IPS-18a (cell line): ENCODE results near the gene ENOX1.

Source experiments
- H3K27ac ChIP-seq: one replicate; pipeline ENCODE4 v1.5.1; 2013; ENCODE audit warnings: low read length
- H3K27me3 ChIP-seq: one replicate; pipeline ENCODE4 v1.6.1; 2013; ENCODE audit warnings: mild to moderate bottlenecking, low read length; ENCODE audit not compliant: control insufficient read depth, insufficient read depth
- H3K36me3 ChIP-seq: one replicate; pipeline ENCODE4 v1.6.1; 2013; ENCODE audit warnings: low read depth, low read length; ENCODE audit not compliant: control insufficient read depth
- H3K4me1 ChIP-seq: one replicate; pipeline ENCODE4 v1.6.1; 2013; ENCODE audit warnings: low read depth, low read length; ENCODE audit not compliant: control insufficient read depth
- H3K4me3 ChIP-seq: one replicate; pipeline ENCODE4 v1.5.1; 2013; ENCODE audit warnings: low read length
- H3K9ac ChIP-seq: one replicate; pipeline ENCODE4 v1.6.1; 2013; ENCODE audit warnings: mild to moderate bottlenecking, low read length, moderate library complexity
- H3K9me3 ChIP-seq: one replicate; pipeline ENCODE4 v1.6.1; 2013; ENCODE audit warnings: low read depth, low read length; ENCODE audit not compliant: control insufficient read depth

ENOX1 gene

DNA sequence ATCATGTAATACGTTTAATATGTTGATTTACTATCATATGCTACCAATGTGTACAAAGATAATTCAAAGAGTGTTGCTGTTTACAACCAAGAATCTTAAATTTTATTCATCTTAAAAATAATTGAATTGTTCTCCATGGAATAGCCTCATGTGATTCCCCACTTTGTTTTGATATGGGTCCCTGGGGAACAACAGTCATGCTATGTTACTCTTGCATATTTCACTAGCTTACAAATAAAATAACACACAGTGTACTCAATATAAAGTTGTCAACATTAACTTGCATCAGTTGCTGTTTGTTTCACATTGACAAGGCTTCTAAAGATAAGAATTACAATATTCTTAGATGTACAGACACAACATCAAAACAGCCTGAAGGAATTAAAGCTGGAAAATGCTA, 2.3 kb downstream of the ENOX1 start:
- Histone ChIP-seq H3K36me3 (no peaks in the 10 kb centered on the region), H3K9me3 (no peaks in the 10 kb centered on the region), H3K27ac (no peak overlapping the region), H3K9ac (no peak overlapping the region), H3K4me1 (peaks cover 8% of the 10 kb centered on the region), H3K27me3 (peaks cover 93% of the 10 kb centered on the region), H3K4me3 (no peak overlapping the region)

DNA sequence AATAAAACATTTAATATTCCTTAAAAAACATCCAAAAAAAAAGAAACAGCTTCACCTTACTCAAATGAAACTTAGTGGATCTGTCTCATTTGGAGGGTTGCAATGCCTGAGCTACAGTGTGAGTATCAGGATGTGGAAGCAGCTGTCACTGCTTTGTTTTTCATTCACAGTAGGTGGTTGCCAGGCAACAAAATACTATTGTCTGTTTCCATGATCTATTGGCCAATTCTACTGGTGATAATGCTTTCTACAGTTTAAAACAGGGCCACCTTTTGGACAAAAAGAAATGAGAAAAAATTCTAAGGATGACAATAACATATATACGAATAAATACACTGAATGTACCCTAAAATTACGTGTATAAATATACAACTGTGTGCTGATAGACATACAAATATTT, 3.0 kb downstream of the ENOX1 start:
- Histone ChIP-seq H3K9me3 (no peaks in the 10 kb centered on the region), H3K27ac (no peak overlapping the region), H3K4me1 (peaks cover 8% of the 10 kb centered on the region), H3K36me3 (no peaks in the 10 kb centered on the region), H3K4me3 (no peak overlapping the region), H3K27me3 (peaks cover 94% of the 10 kb centered on the region), H3K9ac (no peak overlapping the region)

DNA sequence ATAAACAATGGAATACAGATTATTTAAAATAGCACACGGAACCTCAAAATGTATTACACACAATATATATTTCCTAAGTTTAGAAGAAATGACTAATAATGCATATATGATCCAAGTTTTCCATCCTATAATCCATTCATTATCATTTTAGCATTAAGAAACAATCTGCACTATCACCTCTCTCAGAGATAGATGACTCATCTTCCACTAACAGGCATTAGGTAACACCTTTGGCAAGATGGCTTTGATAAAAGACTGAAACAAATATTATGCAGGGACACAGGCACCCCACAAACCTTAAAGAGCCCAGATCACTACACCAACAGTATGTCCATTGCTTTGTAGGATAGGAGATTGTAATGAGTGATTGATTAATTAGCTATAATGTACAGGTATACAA, 4.1 kb downstream of the ENOX1 start:
- H3K9me3 ChIP-seq, result no peaks in the 10 kb centered on the region
- H3K9ac ChIP-seq, result no peak overlapping the region
- H3K27me3 ChIP-seq, result peaks cover 93% of the 10 kb centered on the region
- no peak overlapping the region for H3K27ac ChIP-seq
- no peaks in the 10 kb centered on the region for H3K36me3 ChIP-seq
- H3K4me3 ChIP-seq, result no peak overlapping the region
- H3K4me1 ChIP-seq, result peaks cover 2% of the 10 kb centered on the region

DNA sequence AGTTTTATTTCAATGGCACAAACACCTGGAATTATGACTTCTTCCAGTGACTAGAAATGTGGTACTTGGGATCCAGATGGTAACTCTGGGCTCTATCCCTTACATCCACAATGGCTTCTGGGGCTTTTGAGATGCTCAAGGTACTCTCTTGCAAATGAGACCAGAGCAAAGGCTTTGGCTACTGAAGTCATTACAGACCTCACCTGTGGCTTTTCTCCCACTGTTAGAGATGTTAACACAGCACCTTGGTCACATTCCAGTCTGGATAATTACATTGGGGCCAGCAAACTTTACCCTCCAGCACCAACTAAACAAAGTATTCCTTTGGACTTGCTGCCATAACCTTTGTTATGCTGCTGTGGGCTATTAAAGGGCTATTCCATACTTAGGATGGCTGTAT, 6.1 kb downstream of the ENOX1 start:
- H3K4me1 ChIP-seq, result no peaks in the 10 kb centered on the region
- H3K27ac ChIP-seq, result no peak overlapping the region
- no peaks in the 10 kb centered on the region for H3K9me3 ChIP-seq
- no peak overlapping the region for H3K9ac ChIP-seq
- H3K36me3 ChIP-seq, result no peaks in the 10 kb centered on the region
- no peak overlapping the region for H3K4me3 ChIP-seq
- H3K27me3 ChIP-seq, result peaks cover 75% of the 10 kb centered on the region

DNA sequence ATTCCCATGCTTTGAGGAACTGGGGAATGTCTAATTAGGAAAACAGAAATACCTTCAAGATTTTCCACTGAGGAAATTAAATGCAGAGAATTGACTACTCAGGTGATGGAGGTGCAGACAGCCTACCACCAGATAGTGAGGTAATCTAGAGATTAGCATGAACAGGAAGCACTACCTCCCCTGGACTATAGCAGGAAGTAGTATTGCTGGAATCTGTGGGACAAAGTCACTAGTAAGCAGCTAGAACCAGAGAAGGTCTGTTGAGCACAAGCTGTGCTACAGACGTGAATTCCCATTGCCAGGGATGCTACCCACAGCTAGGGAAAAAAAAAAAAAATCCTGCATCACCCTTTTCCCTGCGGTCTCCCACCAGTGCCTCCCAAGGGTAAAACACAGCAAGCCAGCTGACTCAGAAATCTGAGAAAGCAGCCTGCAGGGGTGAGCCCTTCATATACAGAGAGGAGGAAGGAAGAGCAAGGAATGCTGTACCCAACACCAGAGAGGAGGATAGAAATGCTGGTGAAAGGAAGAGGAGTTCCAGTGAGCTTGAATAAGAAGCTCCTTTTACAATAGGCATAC, 10.2 kb downstream of the ENOX1 start:
- Histone ChIP-seq H3K36me3 (no peaks in the 10 kb centered on the region), H3K4me3 (no peak overlapping the region), H3K9me3 (no peaks in the 10 kb centered on the region), H3K27ac (no peak overlapping the region), H3K27me3 (peaks cover 36% of the 10 kb centered on the region), H3K9ac (no peak overlapping the region), H3K4me1 (no peaks in the 10 kb centered on the region)

DNA sequence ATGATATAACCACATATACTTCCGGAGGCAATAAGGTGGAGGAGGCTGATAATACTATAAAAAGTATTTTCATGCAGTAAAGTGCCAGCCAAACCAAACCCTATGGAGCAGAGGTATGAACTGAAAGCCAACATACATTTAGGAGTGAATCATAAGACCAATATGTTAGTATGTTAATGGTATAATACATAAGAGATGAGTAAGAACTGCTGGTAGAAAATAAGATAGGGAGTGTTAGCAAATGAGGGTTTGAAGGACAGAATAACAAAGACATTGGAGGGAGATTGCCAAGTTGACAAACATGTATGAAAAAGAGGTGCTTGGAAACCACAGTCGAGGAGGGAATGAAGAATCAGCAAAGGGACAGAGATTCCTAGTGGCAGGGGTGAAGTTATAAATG, 10.8 kb downstream of the ENOX1 start:
- peaks cover 30% of the 10 kb centered on the region for H3K27me3 ChIP-seq
- no peak overlapping the region for H3K9ac ChIP-seq
- no peaks in the 10 kb centered on the region for H3K4me1 ChIP-seq
- H3K27ac ChIP-seq, result no peak overlapping the region
- H3K9me3 ChIP-seq, result no peaks in the 10 kb centered on the region
- no peaks in the 10 kb centered on the region for H3K36me3 ChIP-seq
- H3K4me3 ChIP-seq, result no peak overlapping the region

DNA sequence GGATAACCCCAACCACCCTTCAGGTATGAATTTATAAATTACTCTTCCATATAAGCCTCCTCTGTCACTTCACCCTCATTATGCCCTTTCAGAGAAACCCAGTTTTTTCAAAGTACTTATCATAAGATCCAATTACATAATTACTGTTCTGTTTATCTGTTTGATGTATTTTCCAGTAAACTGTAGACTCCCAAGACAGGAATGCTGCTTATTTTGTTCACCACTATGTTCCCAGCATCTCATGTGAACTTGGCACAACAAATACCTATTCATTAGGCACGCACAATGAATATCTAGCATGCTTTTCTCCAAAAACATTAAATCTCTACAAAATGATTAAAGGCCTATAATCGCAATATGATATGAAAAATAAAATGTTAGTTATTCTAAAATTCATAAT, 13.2 kb downstream of the ENOX1 start:
- Histone ChIP-seq H3K4me3 (no peak overlapping the region), H3K27me3 (peaks cover 6% of the 10 kb centered on the region), H3K27ac (no peak overlapping the region), H3K9ac (no peak overlapping the region), H3K4me1 (no peaks in the 10 kb centered on the region), H3K36me3 (no peaks in the 10 kb centered on the region), H3K9me3 (no peaks in the 10 kb centered on the region)

DNA sequence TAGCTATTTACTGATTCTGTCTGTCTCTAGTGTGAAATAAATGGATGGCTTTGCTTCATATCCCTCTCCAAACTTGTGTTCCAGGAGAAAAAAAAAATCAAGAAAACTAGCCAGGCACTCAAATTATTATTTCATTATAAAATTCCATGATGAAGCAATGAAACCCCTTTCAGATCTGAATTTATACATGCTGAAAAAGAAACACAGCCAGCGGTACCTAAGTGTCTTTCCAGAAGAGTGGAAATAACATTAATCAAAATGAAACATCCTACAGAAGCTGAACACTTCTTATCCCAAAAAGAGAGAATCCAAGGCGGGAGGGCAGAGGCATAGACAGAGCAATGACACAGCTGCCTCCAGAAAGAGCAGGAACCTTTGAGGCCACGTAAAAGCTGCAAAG, 15.9 kb downstream of the ENOX1 start:
- no peaks in the 10 kb centered on the region for H3K4me1 ChIP-seq
- no peak overlapping the region for H3K4me3 ChIP-seq
- H3K9ac ChIP-seq, result no peak overlapping the region
- H3K36me3 ChIP-seq, result no peaks in the 10 kb centered on the region
- no peaks in the 10 kb centered on the region for H3K9me3 ChIP-seq
- H3K27me3 ChIP-seq, result no peaks in the 10 kb centered on the region
- no peak overlapping the region for H3K27ac ChIP-seq

DNA sequence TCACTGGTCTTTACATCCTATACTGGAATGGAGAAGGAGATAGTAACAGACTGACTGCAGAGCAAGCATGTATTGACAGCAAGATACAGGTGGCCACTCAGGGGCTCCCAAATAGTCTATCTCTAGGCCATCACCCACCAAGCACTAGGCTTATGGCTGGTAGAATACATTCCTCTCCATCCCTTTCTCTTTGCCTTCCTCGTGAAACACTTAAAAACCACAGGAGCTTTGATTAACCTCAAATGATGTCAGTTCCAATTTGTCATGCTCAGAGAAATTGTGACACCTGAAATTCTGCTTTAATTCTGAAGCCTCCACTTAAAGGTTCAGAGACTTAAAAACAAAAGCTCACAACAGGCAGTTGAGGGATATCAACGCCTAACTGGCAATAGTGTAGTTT, 17.2 kb downstream of the ENOX1 start:
- Histone ChIP-seq H3K4me3 (no peak overlapping the region), H3K36me3 (no peaks in the 10 kb centered on the region), H3K27ac (no peak overlapping the region), H3K4me1 (peaks cover 11% of the 10 kb centered on the region), H3K9ac (no peak overlapping the region), H3K27me3 (no peaks in the 10 kb centered on the region), H3K9me3 (no peaks in the 10 kb centered on the region)

DNA sequence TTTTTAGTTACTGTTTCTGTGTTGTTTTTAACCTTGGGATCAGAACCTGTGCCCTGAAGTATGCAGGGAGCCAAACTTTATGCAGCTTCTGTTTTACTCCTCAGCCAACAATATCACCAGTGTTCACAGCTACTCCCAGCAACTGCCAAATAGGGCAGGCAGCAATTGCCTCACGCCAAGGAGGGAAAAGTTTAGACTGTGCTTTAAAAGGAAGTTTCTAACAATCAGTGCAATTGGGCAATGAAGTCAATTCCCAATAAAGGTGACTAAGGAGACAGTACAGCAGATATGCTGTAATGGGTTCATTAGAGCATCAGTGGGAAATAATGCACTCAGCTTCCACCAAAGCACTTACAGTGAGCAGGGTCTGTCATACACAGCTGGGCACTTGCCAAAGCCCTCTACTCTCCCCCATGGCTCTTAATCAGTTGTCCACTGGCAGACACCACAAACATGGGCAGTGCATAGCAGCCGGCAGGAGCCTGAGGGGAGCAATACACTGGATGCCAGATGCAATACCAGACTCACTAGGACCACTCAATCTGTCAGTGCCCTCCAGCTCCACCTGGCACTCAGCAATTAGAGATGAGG, 19.3 kb downstream of the ENOX1 start:
- Histone ChIP-seq H3K4me1 (peaks cover 18% of the 10 kb centered on the region), H3K27me3 (no peaks in the 10 kb centered on the region), H3K9me3 (no peaks in the 10 kb centered on the region), H3K9ac (no peak overlapping the region), H3K36me3 (no peaks in the 10 kb centered on the region), H3K27ac (no peak overlapping the region), H3K4me3 (no peak overlapping the region)

DNA sequence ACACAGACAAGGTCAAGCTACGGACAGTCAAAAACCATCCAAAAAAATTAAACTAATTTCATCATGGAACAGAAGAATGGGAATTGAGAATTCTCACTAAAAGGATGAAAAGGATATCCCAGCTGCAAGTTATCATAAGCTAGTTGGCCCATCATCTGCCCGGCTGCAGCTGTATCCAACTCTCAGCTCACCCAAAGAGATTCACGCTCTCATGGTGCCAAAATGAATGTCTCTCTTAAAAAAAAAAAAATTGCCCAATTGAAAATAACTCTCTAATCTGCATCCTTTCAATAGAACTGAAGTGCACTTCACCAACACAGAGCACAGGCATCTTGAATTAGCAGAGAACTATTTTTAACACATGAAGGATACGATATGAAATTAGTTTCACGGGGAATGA, 20.0 kb downstream of the ENOX1 start:
- H3K4me3 ChIP-seq, result no peak overlapping the region
- peaks cover 18% of the 10 kb centered on the region for H3K4me1 ChIP-seq
- H3K27ac ChIP-seq, result no peak overlapping the region
- no peak overlapping the region for H3K9ac ChIP-seq
- H3K36me3 ChIP-seq, result no peaks in the 10 kb centered on the region
- no peaks in the 10 kb centered on the region for H3K9me3 ChIP-seq
- H3K27me3 ChIP-seq, result no peaks in the 10 kb centered on the region

DNA sequence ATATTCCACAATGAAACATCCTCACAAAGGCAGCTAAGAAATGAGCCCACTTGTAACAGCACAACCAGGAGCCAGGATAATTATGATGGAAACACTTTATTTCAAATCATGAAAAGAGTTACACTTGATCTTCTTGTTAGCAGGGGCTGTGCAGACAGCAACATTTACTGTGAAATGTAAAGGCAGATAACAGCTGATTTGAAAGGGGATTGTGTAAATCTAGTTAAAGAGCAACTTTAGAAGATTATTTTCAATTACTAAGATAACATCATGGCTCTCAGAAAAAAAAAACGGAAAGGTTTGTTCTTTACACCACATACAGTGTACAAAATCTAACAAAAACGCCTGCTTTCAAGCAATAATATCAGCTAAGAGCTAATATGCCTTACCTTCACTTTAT, 22.4 kb downstream of the ENOX1 start:
- peaks cover 18% of the 10 kb centered on the region for H3K4me1 ChIP-seq
- H3K4me3 ChIP-seq, result no peak overlapping the region
- no peaks in the 10 kb centered on the region for H3K27me3 ChIP-seq
- no peak overlapping the region for H3K27ac ChIP-seq
- H3K9ac ChIP-seq, result no peak overlapping the region
- H3K36me3 ChIP-seq, result no peaks in the 10 kb centered on the region
- no peaks in the 10 kb centered on the region for H3K9me3 ChIP-seq
